GM21529 (cell line): ENCODE data around the gene SUCLG1.

ENCODE experiments used
- ATAC-seq: cut with Tn5 transposase; IDR thresholded peaks from one replicate; pipeline ENCODE4 v1.9.1; 2021; ENCODE audit not compliant: unreplicated experiment

SUCLG1 gene

GRCh38 chr2:84467389-84467788 is 8.3 kb upstream of the SUCLG1 start:
- ATAC-seq = no peak

DNA sequence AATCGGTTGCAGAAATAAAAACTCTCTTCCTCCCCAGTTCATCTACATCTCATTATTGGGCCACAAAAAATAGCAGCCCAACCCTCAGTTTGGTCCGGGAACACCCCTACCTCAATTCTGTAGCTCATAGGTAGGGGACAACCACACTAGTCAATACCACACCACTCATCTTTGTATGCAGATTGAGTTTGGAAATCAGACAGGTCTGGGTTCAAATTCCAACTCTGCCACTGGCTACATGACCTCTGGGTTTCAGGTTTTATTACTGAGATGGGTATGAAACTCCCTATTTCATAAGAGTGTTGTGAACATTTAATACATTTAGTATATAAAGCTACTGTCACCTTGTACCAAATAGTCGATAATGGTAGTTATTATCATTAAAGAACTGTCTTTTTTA is 2.2 kb upstream of the SUCLG1 start:
- ATAC-seq = no peak

DNA sequence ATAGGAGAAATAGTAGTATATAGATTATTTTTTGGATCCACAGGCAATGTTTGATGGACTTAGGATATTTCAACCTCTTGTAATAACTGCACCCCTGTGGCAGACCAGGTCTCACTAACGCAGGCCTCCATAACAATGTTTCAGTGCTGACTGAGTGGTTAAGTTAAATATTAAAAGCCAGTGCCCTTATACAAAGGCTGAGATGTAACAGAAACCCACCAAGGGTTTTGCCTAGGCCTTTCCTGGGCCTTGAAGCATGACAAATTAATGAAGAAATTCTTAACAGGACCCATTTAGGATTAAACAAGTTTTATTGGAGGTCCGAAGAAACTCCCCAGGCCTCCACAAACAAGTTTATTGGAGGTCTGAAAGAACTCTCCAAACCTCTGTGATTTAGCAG is 1.6 kb upstream of the SUCLG1 start:
- ATAC-seq = no peak

DNA sequence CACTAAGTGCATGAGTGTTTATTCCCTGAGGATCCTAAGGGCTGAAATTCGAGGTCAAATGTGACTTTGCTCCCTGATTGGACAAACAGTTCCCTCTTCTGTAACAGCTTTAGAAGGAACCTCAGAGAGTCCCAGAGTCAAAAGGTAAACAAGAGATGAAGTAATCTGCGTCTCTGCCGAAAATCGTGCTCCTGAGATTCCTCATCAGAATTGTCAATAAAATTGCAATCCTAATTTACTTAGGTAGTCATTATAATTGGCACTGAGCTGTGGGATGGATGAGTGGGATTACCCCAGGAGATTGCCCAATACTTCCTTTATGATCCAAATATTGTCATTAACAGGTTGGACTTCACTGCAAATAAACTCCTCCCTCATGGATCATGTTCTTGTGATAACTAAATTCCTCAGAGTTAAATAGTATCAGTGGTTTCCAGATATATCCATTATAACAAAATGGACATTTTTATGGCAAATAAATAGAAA is 907 bp upstream of the SUCLG1 start:
- peak; percentile 4 for ATAC-seq

GRCh38 chr2:84458551-84459017 is 496 bp downstream of the SUCLG1 start:
- ATAC-seq = peak; percentile 32

- ATAC-seq = no peak
Observed at GRCh38 chr2:84457686-84458085, 1.4 kb downstream of the SUCLG1 start.

GRCh38 chr2:84456156-84456555 is 2.9 kb downstream of the SUCLG1 start:
- no peak for ATAC-seq

DNA sequence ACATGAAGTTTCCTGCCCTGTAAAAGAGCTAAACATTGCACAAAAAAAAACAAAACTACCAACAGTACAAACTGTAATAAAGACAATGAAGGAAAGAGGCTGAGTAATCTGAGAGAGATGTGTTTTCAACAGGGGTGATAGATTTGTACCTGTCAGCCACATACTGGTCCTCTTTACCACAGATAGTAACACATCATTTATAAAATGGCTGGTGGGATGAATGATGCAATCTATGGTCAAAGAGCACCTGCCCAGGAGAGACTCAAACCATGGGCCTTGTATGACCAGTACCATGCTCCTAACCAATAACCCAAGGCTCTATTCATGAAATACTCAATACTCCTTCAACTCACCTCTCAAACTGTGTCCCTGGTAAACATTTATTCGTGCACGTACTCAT is 4.5 kb downstream of the SUCLG1 start:
- no peak for ATAC-seq

GRCh38 chr2:84452624-84453023 is 6.5 kb downstream of the SUCLG1 start:
- no peak for ATAC-seq

DNA sequence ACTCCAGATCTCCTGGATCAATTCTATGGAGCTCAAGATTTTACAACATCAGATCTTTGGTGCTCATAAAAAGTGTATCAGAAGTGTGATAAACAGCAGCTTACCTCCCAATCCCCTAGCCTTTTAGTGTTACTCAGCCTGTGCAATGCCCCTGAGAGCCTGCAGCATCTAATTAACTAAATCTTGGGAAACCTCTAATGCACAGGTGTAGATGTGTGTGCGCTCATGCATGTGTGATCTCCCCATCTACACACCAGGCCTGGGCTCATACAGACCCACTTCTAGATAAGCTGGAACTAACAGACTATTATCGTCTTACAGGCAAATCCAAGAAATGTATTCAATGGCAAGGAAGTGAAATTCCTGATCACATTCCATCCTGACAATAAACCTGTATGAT is 7.5 kb downstream of the SUCLG1 start:
- ATAC-seq = no peak

DNA sequence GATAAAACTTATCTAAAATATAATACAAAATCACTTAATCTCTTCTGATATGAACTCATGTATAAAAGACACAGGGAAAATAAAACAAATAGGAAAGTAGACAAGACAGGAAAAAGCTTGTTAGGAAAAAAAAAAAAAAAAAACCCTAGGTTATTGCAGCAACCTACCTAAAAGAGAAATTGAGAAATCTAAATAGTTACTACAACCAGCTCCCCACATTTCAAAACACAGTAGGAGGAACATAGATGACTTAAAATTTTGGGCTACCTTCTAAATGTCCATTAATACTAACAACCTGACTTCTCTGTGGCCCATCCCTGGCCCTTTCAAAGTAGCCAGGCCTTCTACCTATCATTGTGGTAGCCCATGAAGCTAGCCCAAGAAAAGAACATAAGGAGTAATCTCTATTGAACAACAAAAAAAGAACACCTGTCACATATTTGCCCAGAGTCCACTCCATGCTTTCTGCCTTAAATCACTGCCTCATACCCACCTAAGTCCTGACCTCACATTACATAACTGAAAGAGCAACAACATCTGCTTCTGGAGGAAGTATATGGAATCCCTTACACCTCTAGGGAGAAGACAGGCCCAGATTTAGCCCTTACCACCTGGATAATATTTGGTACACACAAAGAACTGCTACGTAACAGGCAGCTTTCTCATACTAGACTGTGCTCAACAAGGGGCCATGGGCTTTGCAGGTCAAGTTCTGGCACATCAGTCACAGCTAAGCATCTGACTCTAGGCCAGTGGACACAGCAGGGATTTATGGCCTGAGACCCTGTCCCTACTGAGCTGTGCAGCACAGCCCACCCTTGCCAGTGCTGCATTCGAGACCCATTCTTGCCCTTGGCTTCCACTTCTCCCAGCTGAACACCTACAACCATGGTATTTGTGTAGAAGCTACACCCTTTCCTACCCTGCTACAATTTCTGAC is 8.5 kb downstream of the SUCLG1 start:
- ATAC-seq = no peak

DNA sequence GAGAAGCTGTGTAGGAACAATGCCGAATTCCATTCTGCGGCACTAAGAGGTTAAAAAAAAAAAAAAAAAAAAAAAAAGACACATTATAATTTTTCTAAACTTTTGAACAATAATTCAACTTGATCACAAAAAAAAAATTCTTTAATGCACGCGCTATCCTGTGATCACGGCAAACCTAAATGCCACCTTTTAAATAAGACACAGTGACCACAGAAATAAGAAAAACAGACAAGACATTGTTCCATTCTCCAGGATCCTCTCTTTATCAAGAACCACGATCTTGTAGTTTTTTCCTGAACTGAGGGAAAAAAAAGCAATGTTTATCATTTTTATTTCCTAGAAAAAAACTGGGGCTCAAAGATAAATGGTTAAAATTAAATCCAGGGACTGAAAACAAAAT is 9.4 kb downstream of the SUCLG1 start:
- ATAC-seq = no peak

- no peak for ATAC-seq
Observed at GRCh38 chr2:84449055-84449454, 10.0 kb downstream of the SUCLG1 start.

DNA sequence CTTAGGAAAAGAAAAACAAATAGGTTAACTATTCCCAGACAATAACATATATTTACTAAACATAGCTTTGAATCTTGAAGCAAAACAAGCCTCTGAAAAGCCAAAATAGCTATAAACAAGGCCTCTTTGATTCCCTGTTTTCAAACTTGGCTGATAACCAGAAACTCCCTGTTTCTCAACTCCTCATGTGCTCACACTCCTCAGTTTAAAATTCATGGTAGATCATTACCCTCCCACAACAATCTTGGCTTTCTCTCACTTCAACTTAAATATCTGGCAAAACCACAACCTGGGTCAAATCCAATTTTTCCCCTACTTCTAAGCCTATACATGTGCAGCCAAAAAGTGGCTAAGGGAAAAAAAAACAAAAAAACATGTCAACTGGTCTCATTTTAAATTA is 15.6 kb downstream of the SUCLG1 start:
- no peak for ATAC-seq

DNA sequence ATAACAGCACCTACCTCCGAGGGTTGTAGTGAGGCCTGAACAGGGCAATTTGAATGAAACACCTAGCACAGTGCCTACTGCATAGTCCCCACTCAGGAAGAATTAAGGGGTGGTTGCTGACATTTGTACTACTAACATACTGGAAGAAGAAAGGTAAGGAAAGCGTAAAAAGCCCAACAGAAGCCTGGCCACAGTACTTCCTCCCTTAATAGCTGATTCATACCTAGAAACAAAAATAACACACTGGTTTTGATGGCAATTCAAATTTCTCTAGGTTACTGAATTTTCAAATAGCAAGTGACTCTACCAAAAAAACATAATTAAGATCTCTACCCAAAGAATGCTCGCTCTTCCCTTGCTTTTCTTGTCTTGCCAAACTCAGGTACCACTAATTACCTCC is 16.2 kb downstream of the SUCLG1 start:
- no peak for ATAC-seq

DNA sequence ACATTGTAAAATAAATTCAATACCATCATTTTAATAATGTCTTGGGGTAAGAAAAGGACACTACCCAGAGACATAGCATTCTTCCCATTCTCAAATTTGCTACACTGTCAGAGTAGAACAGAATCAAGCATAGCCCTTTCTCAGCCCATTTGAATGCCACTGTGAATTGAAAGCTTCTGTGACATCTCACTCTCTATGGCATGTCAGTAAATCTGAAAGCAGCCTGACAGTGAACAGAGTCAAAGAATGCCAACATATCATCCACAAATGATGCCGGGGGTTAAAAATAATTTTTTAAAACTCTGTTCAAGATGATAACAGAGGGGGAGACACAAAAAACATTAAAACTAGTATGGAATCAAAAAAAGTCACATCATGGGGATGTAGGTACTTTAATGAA is 17.6 kb downstream of the SUCLG1 start:
- ATAC-seq = no peak

- ATAC-seq = no peak
Observed at GRCh38 chr2:84441036-84441435, 18.0 kb downstream of the SUCLG1 start.

- no peak for ATAC-seq
Observed at GRCh38 chr2:84435345-84436025, 23.6 kb downstream of the SUCLG1 start.

DNA sequence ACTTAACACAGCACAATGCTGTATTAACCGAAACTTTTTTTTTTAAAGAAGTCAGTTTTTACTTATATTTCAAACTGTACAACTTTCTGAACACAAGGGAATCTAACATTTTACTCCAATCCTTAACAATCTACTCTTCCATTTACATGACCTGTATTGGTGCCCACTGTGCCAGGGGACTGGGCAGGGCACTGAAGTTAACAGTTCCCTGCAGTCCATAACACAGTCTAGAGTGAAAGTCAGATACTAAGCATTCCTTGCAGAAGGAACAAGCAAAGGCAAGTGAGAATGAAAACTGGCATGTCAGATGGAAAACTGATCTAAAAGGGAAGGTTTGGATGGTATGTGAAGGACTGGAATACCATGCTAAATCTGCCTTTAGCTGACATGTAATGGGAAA is 29.8 kb downstream of the SUCLG1 start:
- no peak for ATAC-seq

DNA sequence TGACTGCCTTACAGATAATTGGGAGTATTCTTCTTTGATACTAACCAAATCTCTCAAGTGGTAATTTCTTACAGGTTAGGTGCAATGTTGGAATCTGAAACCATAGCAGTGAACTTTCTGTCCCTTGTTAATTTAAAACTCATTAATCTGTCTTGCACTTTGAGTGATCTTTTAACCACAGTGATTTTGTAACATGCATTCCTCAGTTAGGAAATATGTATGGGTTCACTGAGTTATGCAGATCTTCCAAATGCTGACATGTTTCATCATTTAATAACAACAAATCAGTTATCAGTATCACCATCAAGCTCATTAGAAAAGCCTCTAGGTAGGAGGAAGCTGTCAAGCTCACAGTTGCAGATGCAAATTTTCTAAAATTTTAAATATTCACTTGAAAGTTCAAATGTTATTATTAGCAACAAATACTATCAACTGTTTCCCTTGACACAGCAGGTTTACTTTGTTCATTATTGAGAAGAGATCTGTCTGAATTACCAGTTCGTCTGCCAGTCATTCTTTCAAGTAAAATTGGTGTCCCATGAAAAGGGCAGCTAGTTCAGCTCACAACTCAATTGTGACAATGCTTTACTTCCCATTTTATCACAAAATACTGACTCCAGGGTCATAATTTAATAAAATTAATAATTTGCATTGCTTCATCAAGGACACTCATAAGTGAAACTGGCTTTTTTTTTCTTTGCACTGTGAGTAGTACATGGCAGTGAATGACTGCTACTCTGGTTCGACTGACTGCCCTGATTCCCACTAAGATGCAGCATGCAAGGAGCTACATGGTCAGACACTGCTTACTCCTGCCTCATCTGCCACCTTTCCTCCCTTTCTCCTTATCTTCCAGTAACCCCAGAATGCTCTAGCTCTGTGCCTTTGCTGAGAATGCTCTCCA is 31.6 kb downstream of the SUCLG1 start:
- peak; percentile 53 for ATAC-seq

- ATAC-seq = no peak
Observed at GRCh38 chr2:84425310-84425709, 33.8 kb downstream of the SUCLG1 start.
